ENCODE measurements around the gene FAH. TPM values are rescaled to one million over a fixed set of nuclear protein-coding genes. Genes with fewer than 3 reads are reported as not detected.

Gene FAH
- total RNA-seq, 1 donor from 2014 or later: 23.4 TPM

DNA sequence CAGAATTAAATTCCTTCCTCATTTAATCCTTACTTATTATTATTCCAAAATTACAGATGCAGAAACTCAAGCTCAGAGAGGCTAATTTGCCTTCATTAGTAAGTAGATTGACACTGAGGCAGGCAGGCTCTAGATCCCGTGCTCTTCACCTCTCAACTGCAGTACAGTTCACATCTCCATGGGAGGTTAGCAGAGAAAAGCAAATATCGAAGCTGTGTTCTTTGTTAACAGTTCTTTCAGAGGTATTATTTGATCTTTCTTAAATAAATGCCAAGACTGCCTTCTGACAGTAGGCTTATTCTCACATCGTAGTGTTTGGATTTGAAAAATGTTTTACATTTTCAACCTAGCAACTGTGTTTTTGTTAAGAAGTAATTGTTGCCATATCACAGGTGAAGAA is 15.9 kb upstream of the FAH start:
- peaks cover 4 to 31% of the 10 kb centered on the region in 2 donors for H3K36me3 ChIP-seq
- H3K9me3 ChIP-seq: no peaks in the 10 kb centered on the region
- no peak overlapping the region for H3K4me3 ChIP-seq
- no peak for DNase-seq (ENCODE audit: low spot score in 2 of 2)
- no peaks in the 10 kb centered on the region for H3K27me3 ChIP-seq
- no peak for TF ChIP-seq CTCF (IDR thresholded peaks at IDR 0.05)
- H3K27ac ChIP-seq: no peak overlapping the region
- intact Hi-C loops (cut with DNase I): no loop called here
- no peaks in the 10 kb centered on the region for H3K4me1 ChIP-seq

GRCh38 chr15:80138961-80139360 is 13.8 kb upstream of the FAH start:
- intact Hi-C loops (cut with DNase I): no loop called here
- no peak for DNase-seq (ENCODE audit: low spot score in 2 of 2)
- no peak overlapping the region for H3K4me3 ChIP-seq
- peaks cover 4 to 23% of the 10 kb centered on the region in 2 donors for H3K36me3 ChIP-seq
- no peak for TF ChIP-seq CTCF (IDR thresholded peaks at IDR 0.05)
- no peak overlapping the region for H3K27ac ChIP-seq
- H3K4me1 ChIP-seq: no peaks in the 10 kb centered on the region
- H3K27me3 ChIP-seq: no peaks in the 10 kb centered on the region
- H3K9me3 ChIP-seq: no peaks in the 10 kb centered on the region

- peaks cover 0 to 7% of the 10 kb centered on the region in 2 donors for H3K36me3 ChIP-seq
- DNase-seq (ENCODE audit: low spot score in 2 of 2): no peak
- H3K27ac ChIP-seq: no peak overlapping the region
- no peak for TF ChIP-seq CTCF (IDR thresholded peaks at IDR 0.05)
- H3K9me3 ChIP-seq: no peaks in the 10 kb centered on the region
- intact Hi-C loops (cut with DNase I): no loop called here
- H3K4me1 ChIP-seq: no peaks in the 10 kb centered on the region
- no peak overlapping the region for H3K4me3 ChIP-seq
- H3K27me3 ChIP-seq: no peaks in the 10 kb centered on the region
These were observed 11.9 kb upstream of the FAH start for GRCh38 chr15:80140909-80141308.

- no peak overlapping the region for H3K27ac ChIP-seq
- H3K36me3 ChIP-seq: peaks cover 0 to 2% of the 10 kb centered on the region in 2 donors
- no peaks in the 10 kb centered on the region for H3K27me3 ChIP-seq
- intact Hi-C loops (cut with DNase I): no loop called here
- no peak overlapping the region for H3K4me3 ChIP-seq
- H3K9me3 ChIP-seq: no peaks in the 10 kb centered on the region
- H3K4me1 ChIP-seq: no peaks in the 10 kb centered on the region
- no peak for TF ChIP-seq CTCF (IDR thresholded peaks at IDR 0.05)
- DNase-seq (ENCODE audit: low spot score in 2 of 2): no peak
These were observed 10.7 kb upstream of the FAH start for GRCh38 chr15:80141916-80142598.

DNA sequence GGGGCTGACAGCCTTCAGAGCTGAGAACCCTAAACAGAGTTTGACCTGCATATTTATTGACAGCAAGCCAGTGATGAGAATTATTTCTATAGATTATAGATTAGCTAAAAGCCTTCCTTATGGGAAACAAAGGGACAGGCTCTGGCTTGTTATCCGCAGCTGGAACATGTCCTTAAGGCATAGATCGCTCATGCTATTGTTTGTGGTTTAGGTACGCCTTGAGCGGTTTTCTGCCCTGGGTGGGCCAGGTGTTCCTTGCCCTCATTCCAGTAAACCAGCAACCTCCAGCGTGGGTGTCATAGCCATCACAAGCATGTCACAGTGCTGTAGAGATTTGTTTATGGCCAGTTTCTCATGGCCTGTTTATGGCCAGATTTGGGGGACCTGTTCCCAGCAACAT is 10.2 kb upstream of the FAH start:
- Histone ChIP-seq H3K36me3 (no peaks in the 10 kb centered on the region), H3K4me3 (no peak overlapping the region), H3K27me3 (no peaks in the 10 kb centered on the region), H3K9me3 (no peaks in the 10 kb centered on the region), H3K4me1 (no peaks in the 10 kb centered on the region), H3K27ac (no peak overlapping the region)
- intact Hi-C loops (cut with DNase I): no loop called here
- TF ChIP-seq CTCF (IDR thresholded peaks at IDR 0.05): no peak
- DNase-seq (ENCODE audit: low spot score in 2 of 2): no peak
